GM12878 (cell line): Measurements from ENCODE around the gene PLEKHG2. TPM values are rescaled to one million over a fixed set of nuclear protein-coding genes. Genes with fewer than 3 reads are reported as not detected.

ENCODE experiments used
- ATAC-seq: fragments of 200-7000 bp; cut with Tn5 transposase; 3 replicates; pipeline ENCODE4 v1.9.1; 2020; ENCODE audit warnings: mild to moderate bottlenecking, moderate library complexity
- BruUV-seq: library from RNA; stranded (reverse); fragments of 400-500 nt; replicated peaks from 2 replicates; lab custom pipeline; 2021; lab: Mats Ljungman, UMichigan
- CTCF ChIA-PET: fragments of 300-600 bp; sonication (Branson Sonifier 250); formaldehyde crosslinking; extraction: SDS; loops from one replicate; lab custom pipeline; 2021; ENCODE audit warnings: inconsistent platforms; lab: Yijun Ruan, JAX
- POLR2A ChIA-PET: fragments of 350-600 bp; formaldehyde crosslinking; extraction: SDS; loops from one replicate; lab custom pipeline; 2021; ENCODE audit warnings: inconsistent platforms; lab: Charles Lee
- RAD21 ChIA-PET: fragments of 300-600 bp; sonication (Branson Sonifier 250); formaldehyde crosslinking; loops from one replicate; lab custom pipeline; 2023; ENCODE audit warnings: antibody characterized with exemption; ENCODE audit not compliant: unreplicated experiment; lab: Charles Lee
- SMC1A ChIA-PET: fragments of 300-600 bp; sonication (Branson Sonifier 250); formaldehyde crosslinking; loops from one replicate; lab custom pipeline; 2023; ENCODE audit not compliant: unreplicated experiment, uncharacterized antibody; lab: Charles Lee
- DNase-seq: peaks from one replicate; pipeline ENCODE4 v3.0.0-alpha.2; 2011; ENCODE audit warnings: low read depth, low spot score
- FAIRE-seq: peaks from 3 replicates; lab custom pipeline; 2011; peaks lifted over from hg19 to GRCh38; lab: Jason Lieb, UNC
- H2AFZ ChIP-seq: 2 replicates; pipeline ENCODE4 v1.6.0; 2011; ENCODE audit warnings: low read depth, low read length, control low read depth; ENCODE audit not compliant: control insufficient read depth
- H3K27ac ChIP-seq: 2 replicates; pipeline ENCODE4 v1.5.1; 2011; ENCODE audit warnings: control low read depth; ENCODE audit not compliant: control insufficient read depth, insufficient read depth
- H3K27me3 ChIP-seq, 2 experiments: replicated peaks in 1 of 2; 2 replicates each; pipeline versions ENCODE4 v1.6.0 to v1.6.1; 2011; ENCODE audit warnings: low read length in 1 of 2; ENCODE audit not compliant: control insufficient read depth in 2 of 2, insufficient read depth in 2 of 2
- H3K36me3 ChIP-seq, 2 experiments: 2 replicates each; pipeline ENCODE4 v1.5.1; 2011; ENCODE audit warnings: low read length in 1 of 2; ENCODE audit not compliant: control insufficient read depth in 2 of 2, insufficient read depth in 2 of 2
- H3K4me1 ChIP-seq: 2 replicates; pipeline ENCODE4 v1.6.1; 2011; ENCODE audit warnings: mild to moderate bottlenecking, low read length, moderate library complexity, mixed read lengths; ENCODE audit not compliant: control insufficient read depth, insufficient read depth
- H3K4me2 ChIP-seq: 2 replicates; pipeline ENCODE4 v1.6.0; 2011; ENCODE audit warnings: control low read depth; ENCODE audit not compliant: control insufficient read depth, insufficient read depth
- H3K4me3 ChIP-seq: fragments of 200-600 bp; sonication (generic); 2 replicates; pipeline ENCODE4 v1.5.1; 2016
- H3K79me2 ChIP-seq: 2 replicates; pipeline ENCODE4 v1.6.0; 2011; ENCODE audit warnings: low read length; ENCODE audit not compliant: control insufficient read depth, insufficient read depth
- H3K9ac ChIP-seq: 2 replicates; pipeline ENCODE4 v1.8.0; 2011; ENCODE audit warnings: low read length, control low read depth, mixed read lengths; ENCODE audit not compliant: control insufficient read depth, insufficient read depth
- H3K9me3 ChIP-seq: replicated peaks from 3 replicates; pipeline ENCODE4 v1.5.1; 2011; ENCODE audit warnings: mild to moderate bottlenecking, low read length; ENCODE audit not compliant: control insufficient read depth, insufficient read depth
- H4K20me1 ChIP-seq: 2 replicates; pipeline ENCODE4 v1.6.0; 2011; ENCODE audit not compliant: control insufficient read depth, insufficient read depth
- IRF3 ChIP-seq: fragments of 450-650 bp; IDR thresholded peaks from 2 replicates; pipeline ENCODE4 v1.6.1; 2014; ENCODE audit warnings: mild to moderate bottlenecking
- PML ChIP-seq: IDR thresholded peaks from 2 replicates; pipeline ENCODE4 v1.6.1; 2012; ENCODE audit warnings: low read length, inconsistent platforms
- POLR2A ChIP-seq: IDR thresholded peaks from 2 replicates; pipeline ENCODE4 v1.6.1; 2011; ENCODE audit warnings: low read depth, mild to moderate bottlenecking, low read length
- ZBTB40 ChIP-seq: fragments of 450-650 bp; IDR thresholded peaks from 2 replicates; pipeline ENCODE4 v1.6.1; 2016; ENCODE audit warnings: mild to moderate bottlenecking, moderate library complexity, borderline replicate concordance
- WGBS: methylation state at CpG from one replicate; pipeline ENCODE4 v1.1.6; 2016; ENCODE audit warnings: low lambda C conversion rate; ENCODE audit not compliant: insufficient replicate concordance, insufficient coverage; ENCODE audit errors: missing lambda C conversion rate; 5-methylcytosine and 5-hydroxymethylcytosine counted together
- in situ Hi-C: fragments of 300-500 bp; cut with MboI; formaldehyde crosslinking; loops from 9 replicates; pipeline ENCODE4 v1.14.3; 2018; ENCODE audit warnings: mixed read lengths
- intact Hi-C: fragments of 100-400 bp; cut with micrococcal nuclease; formaldehyde crosslinking; loops from one replicate; pipeline ENCODE4 v1.14.2; 2022; ENCODE audit not compliant: unreplicated experiment
- polyA plus RNA-seq, 11 experiments: library from polyadenylated mRNA; depleted of rRNA in 4 of 11; unstranded in 6 of 11; stranded (reverse) in 5 of 11; fragments of >200 nt; fragmentation: Nextera tagmentation in 4 of 11; fragmentation: Illumina TruSeq in 1 of 11; extraction: Ambion mirVana in 4 of 11; extraction: Trizol in 1 of 11; gene quantifications; 1 replicate in 1 of 11; 2 replicates in 10 of 11; pipeline versions ENCODE4 v1.2.1 to v1.2.3, GENCODE V29; 2011 to 2016; ENCODE audit warnings: inconsistent platforms in 2 of 11, missing spikeins in 2 of 11, low read depth in 1 of 11
- total RNA-seq, 4 experiments: library from RNA; depleted of rRNA in 3 of 4; stranded (reverse); fragments of >200 nt in 3 of 4; fragmentation: Illumina TruSeq in 1 of 4; extraction: Trizol in 1 of 4; gene quantifications; 2 replicates each; pipeline versions ENCODE4 v1.2.1 to v1.2.3, GENCODE V29; 2013 to 2021

The PLEKHG2 gene
- total and polyA plus RNA-seq, 10 of the 15 experiments (the other 5 are each of a cell fraction or from before 2014, with no cell fraction given): 3.0 to 62.5 (median 17.2) TPM

GRCh38 chr19:39425744-39426143, 13.3 kb downstream of the PLEKHG2 start:
- BruUV-seq: no TSS peak
- no peak for FAIRE-seq

GRCh38 chr19:39426170-39426569, 13.7 kb downstream of the PLEKHG2 start:
- no peak overlapping the region for H3K9ac ChIP-seq
- no peak for FAIRE-seq
- H3K27me3 ChIP-seq: no peaks in the 10 kb centered on the region
- TSS peak; percentile 32 for BruUV-seq
- ChIA-PET CTCF (no interaction called here), POLR2A (interaction anchor here (1.0 to 2.9 kb wide), 2 partner anchors 9 to 22 kb away, joined by 5 to 13 read pairs; partner anchors contain the start of gene RPS16), RAD21 (interaction anchor here (1.4 kb wide), 1 partner anchor 9 kb away, joined by 3 read pairs; the partner anchor contains the start of gene RPS16), SMC1A (interaction anchor here (1.1 to 1.6 kb wide), 2 partner anchors 10 to 15 kb away, joined by 5 read pairs; partner anchors contain the start of gene PLEKHG2)
- no peaks in the 10 kb centered on the region for H3K9me3 ChIP-seq
- no peak for DNase-seq
- no peak overlapping the region for H3K4me2 ChIP-seq
- H3K27ac ChIP-seq: no peak overlapping the region
- peaks cover 4 to 16% of the 10 kb centered on the region in 2 experiments; a peak in 3 of 4 replicates for H3K36me3 ChIP-seq
- H3K4me3 ChIP-seq: no peak overlapping the region
- in situ Hi-C loops (no loop called here), intact Hi-C loops (no loop called here)
- no peaks in the 10 kb centered on the region for H3K79me2 ChIP-seq
- 52% methylated on average over 5 of the region's 5 CpGs for WGBS
- TF ChIP-seq ZBTB40 (no peak), PML (0 out of 2 replicates have a peak, but pooled peaks have one; percentile 43)
- no peak for ATAC-seq
- H3K4me1 ChIP-seq: peaks cover 10% of the 10 kb centered on the region
- no peaks in the 10 kb centered on the region for H4K20me1 ChIP-seq
- no peak overlapping the region for H2AFZ ChIP-seq

More at GRCh38 chr19:39425744-39426143, 13.3 kb downstream of the PLEKHG2 start:
- DNase-seq (no peak), ATAC-seq (no peak)
- RAD21 ChIA-PET: no interaction called here
- POLR2A ChIA-PET: interaction anchor here (2.9 kb wide), 1 partner anchor 10 kb away, joined by 13 read pairs; the partner anchor contains the start of gene RPS16
- intact Hi-C loops: no loop called here
- SMC1A ChIA-PET: interaction anchor here (1.1 kb wide), 1 partner anchor 14 kb away, joined by 5 read pairs; the partner anchor contains the start of gene PLEKHG2
- H3K9me3 ChIP-seq: no peaks in the 10 kb centered on the region
- TF ChIP-seq IRF3 (no peak), POLR2A (peak; percentile 39)
- H3K9ac ChIP-seq: no peak overlapping the region
- H3K36me3 ChIP-seq: peaks cover 4 to 16% of the 10 kb centered on the region in 2 experiments; a peak in 3 of 4 replicates
- no peak overlapping the region for H3K4me3 ChIP-seq
- no peaks in the 10 kb centered on the region for H3K27me3 ChIP-seq
- H2AFZ ChIP-seq: no peak overlapping the region
- peaks cover 5% of the 10 kb centered on the region for H3K4me1 ChIP-seq
- no peak overlapping the region for H3K27ac ChIP-seq
- CTCF ChIA-PET: no interaction called here
- H3K4me2 ChIP-seq: no peak overlapping the region
- WGBS: 93% methylated on average over 7 of the region's 7 CpGs
- no peaks in the 10 kb centered on the region for H3K79me2 ChIP-seq
- H4K20me1 ChIP-seq: no peaks in the 10 kb centered on the region
- in situ Hi-C loops: no loop called here
